Caki2 (cell line): Measurements from ENCODE around the gene FMN2. TPM values are rescaled to one million over a fixed set of nuclear protein-coding genes. Genes with fewer than 3 reads are reported as not detected.
A peak's percentile ranks its signal among the peaks of the same experiment; 100 is the strongest.
"Not testable (repeated sequence)": the region's sequence is repeated elsewhere in the genome, so short reads cannot be mapped to it uniquely, and the experiment has no call there.

Source experiments
- DNase-seq: peaks from one replicate; pipeline ENCODE4 v3.0.0-alpha.2; 2015; ENCODE audit warnings: low read depth
- in situ Hi-C: cut with HindIII; loops from 2 replicates; pipeline ENCODE4 v1.10.0; 2016; ENCODE audit warnings: low sequenced_read_pairs, low pct_unique_long_range_greater_than_20kb, mixed read lengths
- total RNA-seq: library from RNA; depleted of rRNA; stranded (reverse); fragments of >200 nt; shearing (Covaris generic); gene quantifications from 2 replicates; pipeline ENCODE4 v1.2.3, GENCODE V29; 2014; ENCODE audit warnings: low replicate concordance

Gene FMN2
- total RNA-seq, 1 experiment from 2014 or later: 1.3 TPM

DNA sequence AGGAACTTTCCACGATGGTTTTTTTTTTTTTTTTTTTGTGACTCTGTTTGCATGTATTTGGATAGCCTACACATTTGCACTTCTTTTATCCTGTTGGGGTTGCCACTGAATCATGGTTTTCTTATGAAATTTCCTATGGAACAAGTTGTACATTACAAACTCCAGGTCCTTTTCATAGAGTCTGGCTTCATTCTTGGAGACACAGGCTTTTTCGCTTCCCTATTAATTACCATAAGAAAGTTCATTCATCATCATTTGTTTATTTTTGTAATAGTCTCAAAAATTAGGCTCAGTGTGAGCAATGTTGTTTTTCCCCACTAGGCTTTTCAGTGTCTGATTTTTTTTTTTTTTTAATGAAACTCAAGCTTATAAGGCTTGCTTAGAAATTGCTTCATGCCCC, 179.4 kb downstream of the FMN2 start:
- in situ Hi-C loops: no loop called here
- DNase-seq: no peak

DNA sequence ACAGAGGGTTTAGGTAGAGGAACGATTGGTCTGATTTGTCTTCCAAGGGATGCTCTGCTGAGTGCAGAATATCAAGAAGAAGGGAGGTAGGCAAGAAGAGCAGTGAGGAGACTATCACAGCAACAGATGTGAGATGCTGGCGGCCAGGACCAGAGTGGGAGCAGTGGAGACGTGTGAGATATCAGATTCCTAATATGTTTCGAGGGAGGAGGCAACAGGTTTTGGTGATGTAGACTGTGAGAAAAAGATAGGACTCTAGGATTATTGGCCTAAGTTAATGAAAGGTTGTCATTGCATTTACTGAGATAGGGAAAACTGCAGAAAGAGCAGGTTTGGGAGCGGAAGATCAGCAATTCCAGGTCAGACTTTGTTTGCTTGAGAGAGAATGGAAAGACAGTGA, 182.9 kb downstream of the FMN2 start:
- in situ Hi-C loops: no loop called here
- DNase-seq: no peak

DNA sequence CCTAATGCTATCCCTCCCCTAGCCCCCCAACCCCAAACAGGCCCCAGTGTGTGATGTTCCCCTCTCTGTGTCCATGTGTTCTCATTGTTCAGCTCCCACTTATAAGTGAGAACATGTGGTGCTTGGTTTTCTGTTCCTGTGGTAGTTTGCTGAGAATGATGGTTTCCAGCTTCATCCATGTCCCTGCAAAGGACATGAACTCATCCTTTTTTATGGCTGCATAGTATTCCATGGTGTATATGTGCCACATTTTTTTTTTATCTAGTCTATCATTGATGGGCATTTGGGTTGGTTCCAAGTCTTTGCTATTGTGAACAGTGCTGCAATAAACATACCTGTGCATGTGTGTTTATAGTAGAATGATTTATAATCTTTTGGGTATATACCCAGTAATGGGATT, 183.5 kb downstream of the FMN2 start:
- DNase-seq, in situ Hi-C loops: not testable (repeated sequence)

DNA sequence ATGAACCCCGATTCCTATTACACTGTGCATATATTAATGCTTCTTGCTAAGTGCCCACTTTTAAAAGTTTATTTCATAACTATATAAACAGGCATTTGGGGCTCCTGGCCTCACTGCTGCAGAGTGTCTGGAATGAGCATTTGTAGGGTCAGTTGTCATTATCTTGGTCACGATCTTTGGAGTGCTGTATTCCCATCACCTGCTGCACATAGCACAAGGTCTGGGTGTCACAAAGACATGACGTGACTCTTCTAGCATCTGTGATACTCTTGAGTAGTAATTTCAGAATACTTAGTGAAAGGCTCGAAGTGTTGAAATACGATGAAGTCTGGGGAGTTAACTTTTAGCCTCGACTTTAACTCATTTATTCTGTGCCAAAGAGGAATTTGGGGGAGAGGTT, 186.4 kb downstream of the FMN2 start:
- no peak for DNase-seq
- in situ Hi-C loops: no loop called here

DNA sequence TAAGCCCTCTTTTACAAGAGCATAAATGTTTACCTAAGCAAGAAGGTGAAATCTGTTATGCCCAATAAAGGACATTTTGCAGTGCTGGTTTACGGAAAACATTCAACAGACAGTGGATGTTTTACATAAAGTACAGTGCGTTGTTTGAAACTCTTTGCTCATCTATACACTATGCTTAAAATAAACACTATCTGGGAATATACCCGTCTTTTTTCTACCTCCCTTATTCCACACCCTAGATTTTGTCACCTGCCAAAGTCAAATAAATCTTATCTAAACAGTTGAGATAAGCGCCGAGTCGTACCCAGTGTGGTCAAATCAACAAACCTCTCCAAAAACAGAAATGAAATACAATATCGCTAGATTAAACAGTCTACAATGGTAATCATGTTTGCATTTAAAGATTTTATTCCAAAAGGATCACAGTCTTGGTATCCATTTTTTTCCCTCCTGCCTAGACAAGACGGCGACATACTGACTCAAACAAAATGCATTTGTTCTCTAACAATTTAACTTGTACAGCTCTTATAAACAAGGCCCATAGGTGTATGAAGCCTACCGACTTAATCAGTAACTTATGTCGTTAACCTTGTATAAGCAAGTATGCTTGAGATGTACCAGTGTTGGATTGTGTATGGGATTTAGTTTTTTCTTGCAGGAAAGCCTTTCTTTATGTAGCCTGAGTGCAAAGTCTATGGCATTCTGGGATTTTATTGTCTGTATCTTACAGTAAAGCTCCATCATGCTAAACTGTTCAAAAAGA, 189.1 kb downstream of the FMN2 start:
- DNase-seq: no peak
- in situ Hi-C loops: no loop called here

DNA sequence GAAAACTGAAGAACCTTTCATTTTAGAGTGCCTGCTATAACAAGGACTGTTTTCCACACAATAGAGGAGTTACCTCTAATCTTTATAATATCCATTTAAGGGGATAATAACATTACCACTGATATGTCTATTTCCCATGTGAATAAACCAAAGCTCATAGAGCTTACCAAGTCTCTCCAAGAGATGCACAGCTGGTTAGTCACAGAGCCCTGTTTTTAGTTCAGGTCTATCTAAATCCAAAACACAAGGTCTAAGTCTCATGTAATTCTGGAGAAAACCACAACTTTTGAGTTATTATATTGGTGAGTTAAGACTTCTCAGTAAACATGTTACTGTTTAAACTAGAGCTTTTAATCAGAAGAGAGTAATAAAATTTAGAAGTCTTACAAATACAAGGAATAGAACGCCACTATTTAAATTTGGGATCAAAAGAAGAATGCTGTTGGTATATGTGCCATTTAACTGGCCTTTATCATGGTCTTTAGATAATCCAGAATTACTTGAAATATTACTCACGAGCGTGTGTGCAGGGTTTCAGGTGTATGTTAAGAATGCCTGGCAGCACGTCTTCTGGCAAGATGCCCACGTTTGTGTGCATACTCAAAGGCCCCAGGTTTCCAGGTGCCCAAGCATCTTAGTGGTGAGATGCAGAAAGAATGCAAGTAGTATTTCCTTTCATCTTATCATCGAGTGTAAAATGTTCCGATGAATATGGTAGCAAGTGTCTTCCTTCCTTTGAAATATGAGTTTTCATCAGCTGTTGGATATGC, 190.6 kb downstream of the FMN2 start:
- in situ Hi-C loops: no loop called here

DNA sequence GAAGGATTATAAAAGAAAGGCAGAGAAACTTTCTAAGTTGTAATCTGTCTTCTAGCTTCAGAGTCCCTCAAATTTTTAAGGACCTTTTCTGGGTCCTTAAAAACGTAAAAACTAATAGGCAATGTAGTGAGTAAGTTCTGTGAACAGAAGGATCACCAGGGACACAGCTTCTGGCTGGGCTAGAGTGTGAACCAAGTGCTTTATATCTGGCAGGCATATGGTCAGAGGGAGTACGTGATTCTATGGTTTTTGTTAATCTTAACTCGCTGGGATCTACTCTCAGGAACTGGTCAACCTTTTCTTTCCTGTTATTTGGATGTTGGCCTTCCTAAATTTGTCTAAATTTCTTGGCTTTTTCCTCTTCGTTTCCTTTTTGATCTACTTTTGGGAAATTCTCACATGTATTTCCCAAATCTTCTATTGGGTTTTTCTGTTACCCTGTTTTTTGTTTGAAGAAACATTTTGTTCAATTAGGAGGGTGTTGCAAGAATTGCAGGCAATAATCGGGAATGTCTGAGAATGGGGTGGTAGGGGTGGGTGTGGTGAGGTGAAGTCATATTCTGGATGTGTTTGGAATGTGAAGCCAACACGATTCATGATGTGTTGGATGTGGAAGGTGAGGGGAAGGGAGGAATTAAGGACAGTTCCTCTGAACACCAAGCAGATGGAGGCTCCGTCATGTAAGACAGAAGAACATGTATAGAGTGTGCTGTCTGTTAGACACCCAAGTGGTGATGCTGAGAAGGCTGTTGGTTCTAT, 193.2 kb downstream of the FMN2 start:
- in situ Hi-C loops: no loop called here
- no peak for DNase-seq

More for the DNA sequence above, 190.6 kb downstream of the FMN2 start:
- no peak for DNase-seq

DNA sequence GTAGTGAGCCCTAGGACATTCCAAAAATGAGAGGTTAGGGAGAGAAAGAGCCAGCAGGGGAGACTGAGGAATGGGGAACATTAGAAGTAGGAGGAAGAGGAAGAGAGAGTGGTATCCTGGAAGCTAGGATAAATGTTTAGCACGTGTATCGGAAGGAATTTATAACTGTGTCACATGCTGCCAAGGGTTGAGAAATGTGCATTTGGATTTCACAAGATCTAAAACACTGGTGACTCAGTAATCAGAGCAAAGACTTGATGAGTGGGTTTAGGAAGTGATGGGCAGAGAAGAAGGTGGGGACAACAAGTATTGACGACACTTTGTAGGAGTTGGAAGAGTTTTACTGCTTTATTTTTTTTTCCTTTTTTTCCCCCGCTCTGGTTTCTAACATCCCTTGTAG, 193.9 kb downstream of the FMN2 start:
- in situ Hi-C loops: no loop called here
- DNase-seq: no peak

DNA sequence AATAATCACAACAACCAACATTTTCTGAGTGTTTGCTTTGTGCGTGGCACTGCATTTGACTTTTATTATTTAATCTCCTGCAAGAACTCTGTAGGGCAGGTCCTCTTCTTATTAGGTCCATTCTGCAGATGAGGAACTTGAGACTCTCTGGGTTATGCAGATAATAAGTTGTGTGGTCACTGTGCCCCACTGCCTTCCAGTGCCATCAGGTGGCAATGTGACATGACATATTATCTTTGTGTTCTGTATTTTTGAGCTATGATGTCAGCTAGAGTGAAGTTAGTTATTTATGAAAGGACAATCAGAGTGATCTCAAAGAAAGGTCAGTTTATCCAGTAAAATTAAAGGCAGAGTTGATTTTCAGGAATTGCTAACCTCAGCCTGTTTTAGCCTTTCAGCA, 196.0 kb downstream of the FMN2 start:
- in situ Hi-C loops: no loop called here
- no peak for DNase-seq

DNA sequence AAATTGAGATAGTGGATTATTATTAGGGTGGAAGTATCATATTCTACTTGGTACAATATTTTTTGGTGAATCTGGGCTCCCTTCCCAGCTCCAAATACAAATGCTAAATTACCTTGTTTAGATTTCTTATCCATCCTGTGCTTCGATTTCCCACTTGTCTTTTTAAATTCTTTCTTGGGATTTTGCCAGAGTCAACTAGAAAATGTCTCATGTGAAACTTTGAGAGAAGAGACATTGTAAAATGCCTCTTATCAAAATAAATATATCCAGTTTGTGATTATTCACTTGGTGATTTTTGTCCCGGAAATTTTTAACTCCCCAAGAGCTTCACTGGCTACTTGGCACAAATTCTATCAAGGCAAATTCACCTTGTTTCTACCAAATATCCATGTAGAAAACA, 202.0 kb downstream of the FMN2 start:
- in situ Hi-C loops: no loop called here
- DNase-seq: no peak

DNA sequence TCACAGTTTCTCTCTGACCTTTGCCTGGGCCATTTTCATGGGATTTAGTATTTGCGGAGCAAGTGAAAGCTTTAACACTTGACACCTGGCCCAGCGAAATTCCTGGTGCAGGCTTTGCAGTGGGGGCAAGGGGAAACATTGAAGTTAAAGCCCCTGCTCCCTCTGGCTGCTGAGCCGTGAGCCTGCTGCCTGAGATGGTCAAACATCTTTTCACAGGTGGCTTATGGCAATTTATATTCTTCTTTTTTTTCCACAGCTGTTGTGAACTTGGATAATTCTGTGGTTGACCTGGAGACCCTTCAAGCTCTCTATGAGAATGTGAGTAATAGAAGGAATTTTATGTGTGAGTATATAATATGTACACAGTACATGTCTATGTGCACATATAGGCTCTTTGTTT, 202.9 kb downstream of the FMN2 start:
- in situ Hi-C loops: no loop called here

DNA sequence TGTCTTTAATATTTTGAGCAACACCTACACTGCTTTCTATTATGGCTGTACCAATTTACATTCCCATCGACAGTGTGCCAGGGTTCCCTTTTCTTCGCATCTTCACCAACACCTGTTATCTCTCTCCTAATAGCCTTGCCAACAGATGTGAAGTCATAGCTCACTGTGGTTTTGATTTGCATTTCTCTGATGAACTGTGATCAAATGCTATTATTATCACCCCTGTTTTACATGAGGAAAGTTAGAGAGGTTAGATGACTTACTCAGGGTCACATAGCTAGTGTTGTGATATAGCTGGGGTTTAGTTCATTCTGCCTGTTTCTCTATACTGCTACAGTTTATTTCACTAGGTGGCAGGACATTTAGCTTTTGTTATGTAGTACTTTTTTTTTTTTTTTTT, 204.1 kb downstream of the FMN2 start:
- DNase-seq: no peak
- in situ Hi-C loops: no loop called here

More for the DNA sequence above, 202.9 kb downstream of the FMN2 start:
- no peak for DNase-seq

DNA sequence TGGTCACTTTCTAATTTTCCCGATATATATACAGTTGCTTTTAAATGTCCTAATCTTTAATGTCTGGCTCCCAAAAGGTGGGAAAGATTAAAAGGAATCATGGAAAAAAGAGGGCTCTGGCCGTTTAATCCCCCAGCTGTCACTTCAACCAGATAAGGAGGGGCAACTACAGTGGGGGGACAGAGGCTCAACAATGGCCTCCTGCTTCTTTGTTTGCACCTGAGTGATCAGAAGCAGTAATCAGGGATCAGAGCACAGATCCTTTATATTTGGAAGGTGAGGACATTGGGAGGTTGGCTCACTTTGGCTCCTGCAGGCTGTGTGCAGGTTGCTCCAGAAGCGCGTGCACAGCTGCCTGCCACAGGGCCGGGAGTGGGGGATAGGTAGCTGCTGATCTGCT, 212.8 kb downstream of the FMN2 start:
- no peak for DNase-seq
- in situ Hi-C loops: no loop called here

DNA sequence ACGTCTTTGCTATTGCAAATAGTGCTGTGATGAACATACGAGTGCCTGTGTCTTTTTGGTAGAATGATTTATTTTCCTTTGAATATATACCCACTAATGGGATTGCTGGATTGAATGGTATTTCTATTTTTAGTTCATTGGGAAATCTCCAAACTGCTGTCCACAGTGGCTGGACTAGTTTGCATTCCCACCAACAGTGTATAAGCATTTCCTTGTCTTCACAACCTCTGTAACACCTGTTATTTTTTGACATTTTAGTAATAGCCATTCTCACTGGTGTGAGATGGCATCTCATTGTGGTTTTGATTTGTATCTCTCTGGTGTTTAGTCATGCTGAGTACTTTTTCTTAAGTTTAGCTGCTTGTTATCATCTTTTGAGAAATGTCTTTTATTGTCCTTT, 215.0 kb downstream of the FMN2 start:
- peak; percentile 26 for DNase-seq
- in situ Hi-C loops: no loop called here

DNA sequence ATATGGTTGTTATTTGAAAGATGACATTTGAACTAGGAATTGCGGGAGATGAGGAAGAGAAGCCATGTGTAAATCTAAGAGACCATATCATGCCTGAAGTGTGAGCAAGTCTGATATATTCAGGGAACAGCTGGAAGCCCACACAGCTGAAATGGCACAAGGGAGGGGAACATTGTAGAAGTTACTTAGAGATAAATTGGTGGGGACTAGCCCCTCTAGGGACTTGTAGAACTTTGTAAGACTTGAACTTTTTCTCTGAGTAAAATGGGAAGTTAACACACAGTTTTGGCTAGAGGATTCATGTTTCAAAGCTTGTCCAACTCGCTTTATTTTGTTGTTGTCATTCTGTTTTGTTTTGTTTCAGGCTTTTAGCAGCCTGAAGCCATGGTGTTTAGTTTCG, 216.4 kb downstream of the FMN2 start:
- DNase-seq: no peak
- in situ Hi-C loops: no loop called here

DNA sequence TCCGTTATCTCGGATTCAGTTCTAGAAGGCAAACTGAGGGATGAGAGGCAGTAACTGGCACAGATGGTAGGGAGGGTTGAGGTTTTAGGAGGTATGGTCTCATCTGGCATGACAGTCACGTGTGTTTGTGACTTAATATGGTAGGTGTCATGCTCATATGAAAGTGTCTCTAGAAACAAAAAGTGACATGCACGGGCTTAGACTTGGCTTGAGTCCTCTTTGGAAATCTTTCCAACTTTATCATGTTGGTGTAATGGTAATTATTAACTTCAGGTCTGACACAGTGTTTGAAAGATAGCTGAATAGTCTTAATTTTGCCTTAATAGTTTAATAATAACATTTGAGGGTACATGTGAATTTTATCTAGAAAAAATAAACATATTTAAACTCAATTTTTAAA, 218.1 kb downstream of the FMN2 start:
- peak; percentile 15 for DNase-seq
- in situ Hi-C loops: no loop called here

DNA sequence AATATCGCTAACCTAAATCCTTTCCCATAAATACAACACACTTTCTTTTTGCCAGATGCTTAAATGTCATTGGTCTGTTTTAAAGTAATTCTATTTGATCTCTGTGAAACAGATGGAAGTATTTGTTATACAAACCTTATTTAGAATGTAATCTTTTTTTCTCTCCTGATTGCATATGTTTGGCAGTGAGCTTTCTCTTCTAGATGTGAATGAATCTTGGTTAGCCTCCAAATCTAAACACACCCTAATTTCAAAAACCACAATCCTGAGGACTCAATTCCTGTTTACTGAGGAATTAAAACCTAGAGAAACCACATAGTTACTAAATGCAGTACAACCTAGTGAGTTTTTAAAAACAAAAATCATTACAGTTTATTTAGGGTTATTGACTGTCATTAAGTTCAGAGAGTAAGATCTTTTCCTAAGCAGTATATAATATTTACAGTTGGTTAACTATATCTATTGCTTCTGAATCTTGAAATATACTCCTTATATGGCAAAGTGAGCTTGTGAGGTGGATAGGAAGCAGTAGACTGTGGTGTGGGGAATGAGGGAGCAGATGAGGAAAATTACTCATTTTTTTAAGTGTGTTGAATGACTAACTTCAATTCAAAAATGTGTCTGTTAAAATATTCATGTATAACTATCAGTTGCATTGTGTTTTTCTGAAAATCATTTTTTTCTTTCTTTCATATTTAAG, 218.7 kb downstream of the FMN2 start:
- in situ Hi-C loops: no loop called here
- DNase-seq: no peak

DNA sequence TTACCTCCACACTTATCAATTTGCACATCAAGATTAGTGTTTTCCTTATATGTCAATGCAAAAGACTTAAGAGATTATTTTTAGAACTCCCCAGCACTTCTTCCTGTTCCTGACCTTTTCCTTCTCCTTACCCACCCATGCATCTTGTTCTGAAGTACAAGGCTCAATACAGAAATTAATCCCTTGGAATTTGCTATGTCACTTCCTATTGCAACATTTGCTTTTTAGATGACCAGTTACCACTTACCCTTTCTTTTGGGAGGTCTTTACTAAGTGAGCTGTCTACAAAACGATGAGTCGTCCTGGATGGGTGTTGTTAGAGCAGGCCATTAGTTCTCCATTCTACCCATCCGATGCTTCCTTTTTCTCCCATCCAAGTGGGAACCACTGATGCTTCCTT, 221.2 kb downstream of the FMN2 start:
- in situ Hi-C loops: no loop called here
- peak; percentile 72 for DNase-seq
